Calu3 (cell line): ENCODE data around the gene PDLIM5. TPM values are rescaled to one million over a fixed set of nuclear protein-coding genes. Genes with fewer than 3 reads are reported as not detected.

Source experiments
- BruUV-seq: library from RNA; stranded (reverse); fragments of 400-500 nt; replicated peaks from 2 replicates; lab custom pipeline; 2021; lab: Mats Ljungman, UMichigan
- CTCF ChIA-PET: fragments of 300-600 bp; sonication (Branson Sonifier 250); formaldehyde crosslinking; loops from one replicate; lab custom pipeline; 2022; ENCODE audit warnings: antibody characterized with exemption; lab: Charles Lee
- DNase-seq: peaks from one replicate; pipeline ENCODE4 v3.0.0; 2022
- H3K27ac Mint-ChIP-seq: one replicate; pipeline ENCODE4 v1.8.0; 2022; ENCODE audit warnings: mixed read lengths; ENCODE audit not compliant: unreplicated experiment
- H3K27me3 Mint-ChIP-seq: one replicate; pipeline ENCODE4 v1.8.0; 2022; ENCODE audit warnings: mixed read lengths; ENCODE audit not compliant: unreplicated experiment
- H3K36me3 Mint-ChIP-seq: one replicate; pipeline ENCODE4 v1.8.0; 2022; ENCODE audit warnings: mild to moderate bottlenecking, moderate library complexity, mixed read lengths; ENCODE audit not compliant: insufficient read depth, unreplicated experiment
- H3K4me1 Mint-ChIP-seq: one replicate; pipeline ENCODE4 v1.8.0; 2022; ENCODE audit warnings: mild to moderate bottlenecking, low read depth, mixed read lengths; ENCODE audit not compliant: unreplicated experiment
- H3K4me3 Mint-ChIP-seq: one replicate; pipeline ENCODE4 v1.8.0; 2022; ENCODE audit warnings: mild to moderate bottlenecking, low read depth, moderate library complexity, mixed read lengths; ENCODE audit not compliant: unreplicated experiment
- H3K9me3 Mint-ChIP-seq: one replicate; pipeline ENCODE4 v1.8.0; 2022; ENCODE audit warnings: low read depth, mixed read lengths; ENCODE audit not compliant: unreplicated experiment
- intact Hi-C: fragments of 100-400 bp; cut with micrococcal nuclease; formaldehyde crosslinking; loops from one replicate; pipeline ENCODE4 v1.10.0; 2022; ENCODE audit not compliant: unreplicated experiment
- total RNA-seq: library from RNA; stranded (reverse); gene quantifications from 2 replicates; pipeline ENCODE4 v1.2.3, GENCODE V29; 2022
- TF ChIP-seq, protein P1 (sequence below): fragments of 200-600 bp; IDR thresholded peaks from one replicate; pipeline ENCODE4 v1.8.0; 2022; ENCODE audit warnings: antibody characterized with exemption; ENCODE audit not compliant: unreplicated experiment

The PDLIM5 gene
- total RNA-seq, 1 experiment from 2014 or later: 122 TPM

DNA sequence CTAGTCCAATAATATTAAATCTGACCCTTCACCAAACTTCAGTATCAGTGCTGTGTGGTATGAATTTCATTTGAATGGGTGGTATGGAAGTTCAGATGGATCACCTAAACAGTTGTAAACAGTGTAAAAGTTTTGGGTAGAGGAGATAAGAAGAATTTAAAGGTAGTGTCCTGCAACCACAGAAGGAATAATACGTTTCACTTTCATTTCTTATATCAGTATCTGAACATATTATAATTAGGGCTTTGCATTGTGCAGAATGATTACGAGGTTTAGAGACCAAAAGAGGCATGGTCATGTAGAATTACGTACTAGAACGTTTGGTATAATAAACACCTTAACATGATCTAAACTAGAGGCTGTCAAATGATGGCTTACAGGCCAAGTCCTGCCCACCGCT is 116.1 kb downstream of the PDLIM5 start:
- DNase-seq: no peak
- no peak overlapping the region for H3K27ac Mint-ChIP-seq
- no peak overlapping the region for H3K4me3 Mint-ChIP-seq
- intact Hi-C loops: no loop called here
- TF ChIP-seq, protein P1, sequence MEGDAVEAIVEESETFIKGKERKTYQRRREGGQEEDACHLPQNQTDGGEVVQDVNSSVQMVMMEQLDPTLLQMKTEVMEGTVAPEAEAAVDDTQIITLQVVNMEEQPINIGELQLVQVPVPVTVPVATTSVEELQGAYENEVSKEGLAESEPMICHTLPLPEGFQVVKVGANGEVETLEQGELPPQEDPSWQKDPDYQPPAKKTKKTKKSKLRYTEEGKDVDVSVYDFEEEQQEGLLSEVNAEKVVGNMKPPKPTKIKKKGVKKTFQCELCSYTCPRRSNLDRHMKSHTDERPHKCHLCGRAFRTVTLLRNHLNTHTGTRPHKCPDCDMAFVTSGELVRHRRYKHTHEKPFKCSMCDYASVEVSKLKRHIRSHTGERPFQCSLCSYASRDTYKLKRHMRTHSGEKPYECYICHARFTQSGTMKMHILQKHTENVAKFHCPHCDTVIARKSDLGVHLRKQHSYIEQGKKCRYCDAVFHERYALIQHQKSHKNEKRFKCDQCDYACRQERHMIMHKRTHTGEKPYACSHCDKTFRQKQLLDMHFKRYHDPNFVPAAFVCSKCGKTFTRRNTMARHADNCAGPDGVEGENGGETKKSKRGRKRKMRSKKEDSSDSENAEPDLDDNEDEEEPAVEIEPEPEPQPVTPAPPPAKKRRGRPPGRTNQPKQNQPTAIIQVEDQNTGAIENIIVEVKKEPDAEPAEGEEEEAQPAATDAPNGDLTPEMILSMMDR: no peak
- H3K36me3 Mint-ChIP-seq: no peaks in the 10 kb centered on the region
- H3K27me3 Mint-ChIP-seq: no peaks in the 10 kb centered on the region
- CTCF ChIA-PET: no interaction called here
- peaks cover 8% of the 10 kb centered on the region for H3K4me1 Mint-ChIP-seq
- no TSS peak for BruUV-seq
- no peaks in the 10 kb centered on the region for H3K9me3 Mint-ChIP-seq

DNA sequence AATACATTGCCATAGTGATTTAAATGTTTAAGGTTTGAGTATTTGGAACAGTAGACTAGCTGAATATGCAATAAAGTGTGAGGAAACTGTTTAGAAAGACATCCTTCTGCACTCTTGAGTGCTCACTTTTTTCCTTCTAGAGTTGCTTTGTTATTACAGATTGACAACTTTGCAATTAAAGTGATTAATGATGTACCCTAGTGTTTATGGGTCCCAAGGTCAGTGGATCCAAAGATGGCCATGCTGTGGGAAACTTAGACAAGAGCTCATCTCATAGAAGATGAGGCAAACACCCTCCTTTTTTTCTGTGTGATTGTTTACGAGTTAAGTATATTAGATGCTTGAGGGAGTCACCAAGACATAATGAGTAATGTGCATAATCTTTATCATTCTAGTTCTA is 118.8 kb downstream of the PDLIM5 start:
- DNase-seq: no peak
- BruUV-seq: no TSS peak
- Mint-ChIP-seq H3K27ac (no peak overlapping the region), H3K36me3 (no peaks in the 10 kb centered on the region), H3K27me3 (no peaks in the 10 kb centered on the region), H3K4me3 (no peak overlapping the region), H3K4me1 (no peaks in the 10 kb centered on the region), H3K9me3 (no peaks in the 10 kb centered on the region)
- intact Hi-C loops: no loop called here
- CTCF ChIA-PET: no interaction called here
- TF ChIP-seq, protein P1: no peak

DNA sequence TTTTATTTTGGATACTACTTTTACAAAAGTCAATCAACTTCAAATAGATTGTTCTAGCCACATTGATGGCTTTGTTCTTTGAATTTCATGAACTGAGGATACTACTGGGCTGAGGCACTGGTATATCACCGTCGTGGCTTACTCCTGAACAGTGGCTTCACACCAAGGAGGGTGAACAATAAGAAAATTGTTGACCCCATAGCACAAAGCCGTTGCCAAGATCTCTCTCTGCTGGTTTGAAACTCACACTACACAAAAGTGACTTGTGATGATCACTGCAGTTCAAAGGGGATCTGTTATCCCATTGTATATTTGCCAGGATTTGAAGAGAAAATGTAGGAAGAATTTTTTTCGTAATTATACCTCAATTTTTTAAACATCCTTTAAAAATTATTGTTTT is 119.6 kb downstream of the PDLIM5 start:
- no peaks in the 10 kb centered on the region for H3K9me3 Mint-ChIP-seq
- H3K4me3 Mint-ChIP-seq: no peak overlapping the region
- intact Hi-C loops: no loop called here
- DNase-seq: no peak
- H3K27ac Mint-ChIP-seq: no peak overlapping the region
- H3K36me3 Mint-ChIP-seq: peaks cover 7% of the 10 kb centered on the region
- H3K27me3 Mint-ChIP-seq: no peaks in the 10 kb centered on the region
- no TSS peak for BruUV-seq
- H3K4me1 Mint-ChIP-seq: no peaks in the 10 kb centered on the region
- CTCF ChIA-PET: no interaction called here
- TF ChIP-seq, protein P1: no peak

DNA sequence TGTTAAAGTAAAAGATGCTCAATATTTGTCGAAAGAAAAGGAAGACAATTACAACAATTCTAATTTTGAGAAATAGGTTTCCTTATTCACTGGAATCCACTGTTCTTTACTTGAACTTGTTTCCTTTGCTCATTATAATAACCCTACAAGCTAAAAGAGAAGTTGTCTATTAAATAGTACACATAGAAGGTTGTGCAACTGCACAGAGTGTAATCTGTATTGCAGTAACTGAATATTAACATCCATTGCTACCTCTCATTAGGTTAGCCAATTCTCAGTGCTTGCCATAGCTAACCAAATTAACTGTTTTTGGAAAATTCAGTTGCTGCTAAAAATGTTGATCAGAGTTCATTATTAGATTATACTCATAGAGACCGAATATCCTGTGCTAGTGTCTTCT is 120.0 kb downstream of the PDLIM5 start:
- Mint-ChIP-seq H3K27ac (no peak overlapping the region), H3K36me3 (peaks cover 9% of the 10 kb centered on the region), H3K4me3 (no peak overlapping the region), H3K9me3 (no peaks in the 10 kb centered on the region), H3K27me3 (no peaks in the 10 kb centered on the region), H3K4me1 (no peaks in the 10 kb centered on the region)
- TF ChIP-seq, protein P1: no peak
- no peak for DNase-seq
- CTCF ChIA-PET: no interaction called here
- no TSS peak for BruUV-seq
- intact Hi-C loops: no loop called here

DNA sequence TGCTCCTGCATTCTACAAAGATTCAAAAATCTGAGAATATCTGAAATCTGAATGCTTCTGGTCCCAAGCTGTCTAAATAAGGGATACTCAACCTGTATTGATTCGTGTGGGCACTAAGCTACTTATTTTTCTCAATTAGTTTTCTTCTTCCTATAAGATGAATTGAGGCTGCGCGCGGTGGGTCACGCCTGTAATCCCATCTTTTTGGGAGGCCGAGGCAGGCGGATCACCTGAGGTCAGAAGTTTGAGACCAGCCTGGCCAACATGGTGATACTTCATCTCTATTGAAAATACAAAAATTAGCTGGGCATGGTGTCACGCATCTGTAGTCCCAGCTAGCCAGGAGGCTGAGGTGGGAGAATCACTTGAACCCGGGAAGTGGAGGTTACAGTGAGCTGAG is 122.3 kb downstream of the PDLIM5 start:
- H3K27me3 Mint-ChIP-seq: no peaks in the 10 kb centered on the region
- CTCF ChIA-PET: no interaction called here
- H3K4me1 Mint-ChIP-seq: no peaks in the 10 kb centered on the region
- no peak overlapping the region for H3K27ac Mint-ChIP-seq
- BruUV-seq: no TSS peak
- no peak for DNase-seq
- TF ChIP-seq, protein P1: no peak
- intact Hi-C loops: no loop called here
- no peaks in the 10 kb centered on the region for H3K9me3 Mint-ChIP-seq
- H3K4me3 Mint-ChIP-seq: no peak overlapping the region
- H3K36me3 Mint-ChIP-seq: peaks cover 9% of the 10 kb centered on the region
